ENCODE data around the gene ATXN2.

Gene ATXN2

GRCh38 chr12:111436266-111436665, 162.8 kb downstream of the ATXN2 start:
- DNase-seq: no peak

- DNase-seq: no peak
These were observed 163.4 kb downstream of the ATXN2 start for GRCh38 chr12:111435661-111436201.

- peak; percentile 37 for DNase-seq
These were observed 164.3 kb downstream of the ATXN2 start for GRCh38 chr12:111434680-111435338.

GRCh38 chr12:111434049-111434448, 165.1 kb downstream of the ATXN2 start:
- DNase-seq: no peak

- no peak for DNase-seq
These were observed 167.3 kb downstream of the ATXN2 start for GRCh38 chr12:111431772-111432171.

GRCh38 chr12:111430433-111431353, 168.4 kb downstream of the ATXN2 start:
- no peak for DNase-seq

GRCh38 chr12:111429828-111430432, 169.2 kb downstream of the ATXN2 start:
- DNase-seq: no peak

- DNase-seq: no peak
These were observed 170.4 kb downstream of the ATXN2 start for GRCh38 chr12:111428728-111429175.

- DNase-seq: no peak
These were observed 170.9 kb downstream of the ATXN2 start for GRCh38 chr12:111428081-111428727.

GRCh38 chr12:111427417-111428074, 171.6 kb downstream of the ATXN2 start:
- no peak for DNase-seq

- DNase-seq: no peak
These were observed 172.6 kb downstream of the ATXN2 start for GRCh38 chr12:111426344-111427185.

GRCh38 chr12:111425655-111426054, 173.5 kb downstream of the ATXN2 start:
- DNase-seq: no peak

GRCh38 chr12:111424793-111425251, 174.3 kb downstream of the ATXN2 start:
- no peak for DNase-seq

- DNase-seq: no peak
These were observed 174.8 kb downstream of the ATXN2 start for GRCh38 chr12:111424189-111424792.

- no peak for DNase-seq
These were observed 178.6 kb downstream of the ATXN2 start for GRCh38 chr12:111420494-111420893.

- DNase-seq: no peak
These were observed 179.3 kb downstream of the ATXN2 start for GRCh38 chr12:111419784-111420183.

GRCh38 chr12:111418594-111418880, 180.6 kb downstream of the ATXN2 start:
- DNase-seq: no peak

GRCh38 chr12:111417784-111418593, 181.1 kb downstream of the ATXN2 start:
- no peak for DNase-seq

- no peak for DNase-seq
These were observed 181.8 kb downstream of the ATXN2 start for GRCh38 chr12:111417290-111417689.
